CD4-positive, alpha-beta T cell treated with Interleukin-4 for 1 hour (primary cell): ENCODE data around the gene FRMD5.
"Not testable (repeated sequence)": the region's sequence is repeated elsewhere in the genome, so short reads cannot be mapped to it uniquely, and the experiment has no call there.

Experiments
- DNase-seq, 2 donors: peaks; one replicate each; pipeline ENCODE4 v3.0.0-alpha.2; 2020 to 2022

FRMD5 gene

GRCh38 chr15:44087578-44088465, 107.2 kb downstream of the FRMD5 start:
- DNase-seq, result no peak

- DNase-seq, result no peak
These were observed 110.3 kb downstream of the FRMD5 start for GRCh38 chr15:44084770-44085169.

GRCh38 chr15:44084171-44084570, 110.9 kb downstream of the FRMD5 start:
- no peak for DNase-seq

GRCh38 chr15:44082558-44083157, 112.4 kb downstream of the FRMD5 start:
- no peak for DNase-seq

DNA sequence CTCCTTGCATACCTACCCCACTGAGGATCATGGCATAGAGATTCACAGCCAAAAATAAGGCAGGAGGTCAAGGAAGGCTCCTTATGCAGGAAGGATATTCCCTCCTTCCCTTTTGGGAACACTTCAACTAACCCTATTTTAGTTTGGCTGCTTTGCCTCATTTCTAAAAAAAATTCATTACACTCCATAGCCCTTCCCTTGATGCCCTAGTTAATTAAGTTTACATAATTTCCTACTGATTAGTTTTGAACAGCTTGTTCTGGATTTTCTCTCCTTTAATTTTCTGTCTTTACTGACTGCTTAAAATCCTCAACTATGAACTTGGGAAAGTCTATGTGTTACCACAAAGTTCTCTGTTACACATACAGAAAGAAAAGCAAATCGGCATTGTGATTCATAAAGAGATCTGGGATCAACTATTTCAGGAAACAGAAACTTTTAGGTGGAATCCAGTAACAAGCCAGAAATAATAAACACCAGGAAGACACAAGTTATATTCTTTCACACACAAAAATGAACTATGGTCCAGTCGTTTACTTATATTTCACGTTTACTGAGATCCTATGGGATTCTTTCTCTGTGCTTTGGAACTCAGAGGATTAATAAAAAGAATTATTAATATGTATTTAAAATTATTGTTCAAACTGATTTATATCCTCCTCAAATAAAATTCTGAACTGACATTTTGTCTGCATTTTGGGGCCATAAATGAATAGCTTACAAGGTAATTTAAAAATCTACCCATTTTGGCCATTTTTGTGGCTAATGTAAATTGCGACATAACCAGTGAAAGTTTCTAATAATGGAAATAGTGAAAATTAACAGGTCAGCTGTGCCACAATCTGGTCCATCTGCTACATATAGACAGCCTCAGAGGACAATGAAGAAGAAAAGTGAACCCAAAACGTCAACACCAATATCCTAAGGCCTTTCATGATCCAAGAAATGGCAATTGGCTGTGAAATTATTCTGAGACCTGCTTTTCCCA, 113.8 kb downstream of the FRMD5 start:
- DNase-seq, result no peak

DNA sequence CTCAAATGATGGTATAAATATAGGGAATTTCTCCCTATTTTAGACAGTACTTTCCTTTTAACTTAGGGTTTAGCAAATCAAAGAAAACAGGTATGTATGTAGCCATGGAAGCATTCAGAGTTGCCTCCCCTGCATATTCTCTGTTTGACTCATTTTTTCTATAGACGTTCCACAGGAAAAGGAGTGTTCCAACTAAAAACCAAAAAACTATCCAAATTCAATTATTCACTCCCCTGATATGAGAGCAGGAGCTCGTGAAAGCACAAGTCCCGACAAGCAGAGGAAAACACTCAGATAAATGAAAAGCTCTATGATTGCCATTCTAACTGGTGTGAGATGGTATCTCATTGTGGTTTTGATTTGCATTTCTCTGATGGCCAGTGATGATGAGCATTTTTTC, 119.5 kb downstream of the FRMD5 start:
- DNase-seq, result no peak

DNA sequence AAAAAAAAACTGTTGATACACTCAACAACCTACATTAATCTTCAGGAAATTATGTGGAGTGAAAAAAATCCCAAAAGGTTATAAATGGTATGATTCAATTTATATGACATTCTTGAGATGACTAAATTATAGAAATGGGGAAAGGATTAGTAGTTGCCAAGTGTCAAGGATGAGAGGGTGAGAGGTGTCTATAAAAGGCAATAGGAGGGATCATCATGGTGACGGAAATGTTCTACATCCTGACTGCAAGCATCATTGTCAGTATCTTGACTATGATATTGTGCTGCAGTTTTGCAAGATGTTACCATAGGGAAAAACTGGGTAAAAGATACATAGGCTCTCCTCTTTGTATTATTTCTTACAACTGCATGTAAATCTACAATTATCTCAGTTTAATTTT, 125.6 kb downstream of the FRMD5 start:
- DNase-seq, result no peak

DNA sequence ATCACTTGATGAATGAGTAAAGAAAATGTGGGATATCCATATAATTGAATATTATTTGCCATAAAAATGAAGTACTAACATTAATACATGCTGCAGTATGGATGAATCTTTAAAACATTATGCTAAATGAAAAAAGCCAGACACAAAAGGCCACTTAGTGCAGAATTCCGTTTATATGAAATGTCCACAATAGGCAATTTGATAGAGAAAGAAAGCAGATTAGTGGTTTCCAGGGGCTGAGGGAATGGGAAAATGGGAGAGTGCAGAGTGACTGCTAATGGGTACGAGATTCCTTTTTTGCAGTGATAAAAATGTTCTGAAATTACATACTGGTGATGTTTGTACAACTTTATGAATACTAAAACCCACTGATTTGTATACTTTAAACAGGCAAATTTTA, 126.7 kb downstream of the FRMD5 start:
- no peak for DNase-seq

DNA sequence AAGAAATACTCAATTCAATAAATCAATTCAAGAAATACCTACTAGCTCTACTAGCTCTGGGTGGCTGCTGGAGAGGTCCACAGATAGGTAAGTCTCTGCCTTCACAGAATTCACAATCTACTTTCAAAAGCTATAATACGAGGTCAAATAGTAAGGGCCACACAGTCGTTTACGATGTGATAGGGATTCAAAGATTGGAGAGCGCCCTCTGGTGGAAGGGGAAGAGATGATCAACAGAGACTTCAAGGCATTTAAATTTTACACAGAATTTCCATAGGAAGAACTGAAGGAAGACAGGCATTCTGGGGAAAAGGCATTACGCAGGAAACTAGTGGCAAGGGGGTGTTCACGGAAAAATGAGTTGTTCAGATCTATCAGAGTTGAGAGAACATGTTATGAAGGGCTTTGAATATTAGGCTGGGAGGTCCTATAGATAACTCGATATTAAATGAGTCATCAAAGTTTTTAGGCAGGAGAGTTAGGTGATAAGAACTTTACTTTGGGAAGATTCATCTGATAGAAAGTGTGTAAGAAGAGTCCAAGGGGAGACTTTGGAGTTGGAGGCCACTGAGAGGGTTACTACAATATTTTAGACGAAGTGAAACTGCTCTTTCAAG, 128.8 kb downstream of the FRMD5 start:
- DNase-seq, result peak; percentile 32 to 56

- DNase-seq, result no peak
These were observed 130.4 kb downstream of the FRMD5 start for GRCh38 chr15:44064706-44065105.

- no peak for DNase-seq
These were observed 136.9 kb downstream of the FRMD5 start for GRCh38 chr15:44058126-44058525.

DNA sequence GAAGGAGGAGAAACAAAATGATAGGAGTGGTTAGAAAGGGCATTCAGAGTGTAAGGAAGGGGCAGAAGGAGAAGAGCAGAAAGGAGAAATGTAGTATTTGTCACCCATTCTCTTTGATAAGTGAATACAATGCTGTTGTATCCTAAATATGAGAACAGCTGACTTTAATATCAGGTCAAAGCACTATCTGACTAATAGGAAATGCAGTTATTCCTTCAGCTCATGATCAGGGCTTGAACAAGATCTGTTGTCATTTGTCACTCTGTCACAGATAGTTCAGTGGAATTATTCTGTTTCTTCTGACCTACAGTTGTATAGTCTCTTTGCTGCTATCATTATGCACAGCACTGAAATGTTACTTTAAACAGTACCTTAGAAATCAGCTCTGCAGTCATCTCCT, 149.4 kb downstream of the FRMD5 start:
- DNase-seq, result no peak

- no peak for DNase-seq
These were observed 149.9 kb downstream of the FRMD5 start for GRCh38 chr15:44045217-44045616.

- no peak for DNase-seq
These were observed 156.3 kb downstream of the FRMD5 start for GRCh38 chr15:44038755-44039191.

- no peak for DNase-seq
These were observed 159.0 kb downstream of the FRMD5 start for GRCh38 chr15:44035781-44036699.

DNA sequence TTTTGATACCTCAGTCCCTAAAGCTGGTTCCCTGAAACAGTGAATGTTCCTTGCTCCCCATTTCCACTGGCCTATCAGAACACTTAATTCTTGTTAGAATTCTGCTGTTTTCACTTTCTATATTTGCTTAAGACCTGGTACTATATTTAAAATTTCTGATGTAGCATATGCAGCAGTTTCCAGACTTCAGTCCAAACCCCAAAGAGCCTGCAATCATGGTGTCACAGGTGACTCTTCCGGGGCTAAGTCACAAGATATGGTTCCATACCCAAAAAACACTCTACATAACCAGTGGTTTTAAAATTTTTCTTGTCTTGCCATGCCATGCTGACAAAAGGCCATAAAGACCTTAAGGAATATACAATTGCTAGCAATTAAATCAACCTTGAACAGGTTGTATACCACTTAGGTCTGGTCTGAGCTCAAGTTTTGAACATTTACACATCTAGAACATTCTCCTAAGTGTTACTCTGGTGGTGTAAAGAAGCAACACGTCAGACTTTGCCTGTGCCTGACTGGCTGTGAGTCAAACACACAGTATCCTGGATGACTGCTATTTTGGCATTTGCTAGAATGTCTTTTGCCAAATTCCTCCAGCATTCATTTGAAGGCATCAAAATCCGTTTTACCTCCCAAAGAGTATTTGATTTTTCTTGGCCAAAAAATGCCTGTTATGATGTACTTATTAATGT, 160.0 kb downstream of the FRMD5 start:
- DNase-seq, result no peak

- DNase-seq, result no peak
These were observed 160.7 kb downstream of the FRMD5 start for GRCh38 chr15:44034334-44034733.

DNA sequence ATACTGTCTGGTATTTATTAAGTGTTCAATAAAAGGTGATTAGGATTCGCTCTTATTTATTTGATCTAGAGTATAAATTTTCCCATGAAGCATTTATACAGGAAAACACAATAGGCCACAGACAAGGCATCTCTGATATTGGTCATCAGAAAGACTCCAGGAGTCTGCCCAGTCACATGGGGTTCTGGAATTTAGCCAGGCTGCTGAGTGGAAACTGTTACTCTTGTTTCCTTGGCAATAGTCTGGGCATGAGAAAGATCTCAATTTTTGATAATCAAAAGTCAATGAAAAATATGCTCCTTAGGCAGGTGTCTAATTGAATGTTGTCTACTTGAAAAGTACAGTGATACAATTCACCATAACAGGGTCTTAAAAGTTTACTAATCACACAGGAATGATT, 161.2 kb downstream of the FRMD5 start:
- no peak for DNase-seq

- DNase-seq, result not testable (repeated sequence)
These were observed 162.3 kb downstream of the FRMD5 start for GRCh38 chr15:44032820-44033219.

DNA sequence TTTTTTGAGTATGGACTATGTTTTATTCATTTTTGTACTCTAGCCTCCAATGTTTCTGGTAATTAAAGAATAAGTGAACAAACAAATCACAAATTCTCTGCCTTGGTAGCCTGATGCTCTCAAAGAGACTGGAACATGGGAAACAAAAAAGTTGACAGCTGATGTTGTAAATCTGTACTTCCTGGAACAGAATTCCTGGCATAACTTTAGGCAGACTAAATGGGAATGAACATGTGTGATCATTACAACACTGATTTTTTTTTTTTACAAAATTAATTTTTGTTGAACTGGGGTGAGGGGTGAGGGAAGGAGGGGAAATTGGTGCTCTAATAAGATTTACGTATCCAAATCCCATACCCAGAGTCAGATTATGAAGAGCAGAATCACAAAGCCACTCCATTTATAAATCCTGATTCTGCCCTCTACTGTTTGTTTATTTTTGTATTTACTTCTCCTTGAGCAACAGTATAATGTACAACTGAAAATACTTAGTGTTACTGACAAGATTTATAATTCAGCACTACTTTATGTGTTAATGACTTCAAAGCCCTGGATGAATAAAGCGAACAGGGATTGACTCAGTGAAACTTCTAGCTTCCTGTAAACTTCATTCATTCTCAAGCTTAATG, 165.0 kb downstream of the FRMD5 start:
- no peak for DNase-seq
